NOMO-1 treated with dmso at 0.1 percent for 144 hours (cell line): ENCODE data around the gene USP35.
"Not testable (repeated sequence)": the region's sequence is repeated elsewhere in the genome, so short reads cannot be mapped to it uniquely, and the experiment has no call there.

ENCODE experiments used
- DNase-seq: peaks from one replicate; lab custom pipeline; 2025; ENCODE audit not compliant: unreplicated experiment; lab: John Stamatoyannopoulos, UW

The USP35 gene

GRCh38 chr11:78231962-78232501 is 43.3 kb downstream of the USP35 start:
- DNase-seq, result no peak

- not testable (repeated sequence) for DNase-seq
Observed at GRCh38 chr11:78233046-78233445, 44.3 kb downstream of the USP35 start.

- no peak for DNase-seq
Observed at GRCh38 chr11:78234006-78234405, 45.3 kb downstream of the USP35 start.

GRCh38 chr11:78237293-78238046 is 48.8 kb downstream of the USP35 start:
- no peak for DNase-seq

- DNase-seq, result no peak
Observed at GRCh38 chr11:78239781-78240180, 51.1 kb downstream of the USP35 start.

- DNase-seq, result no peak
Observed at GRCh38 chr11:78241475-78241874, 52.8 kb downstream of the USP35 start.

- DNase-seq, result no peak
Observed at GRCh38 chr11:78244080-78244479, 55.4 kb downstream of the USP35 start.

GRCh38 chr11:78244546-78245255 is 56.0 kb downstream of the USP35 start:
- DNase-seq, result no peak

GRCh38 chr11:78248191-78248590 is 59.5 kb downstream of the USP35 start:
- DNase-seq, result no peak

- DNase-seq, result no peak
Observed at GRCh38 chr11:78248903-78249302, 60.2 kb downstream of the USP35 start.

GRCh38 chr11:78250099-78250498 is 61.4 kb downstream of the USP35 start:
- DNase-seq, result no peak

GRCh38 chr11:78251083-78251775 is 62.5 kb downstream of the USP35 start:
- no peak for DNase-seq

- no peak for DNase-seq
Observed at GRCh38 chr11:78253797-78254196, 65.1 kb downstream of the USP35 start.

- DNase-seq, result no peak
Observed at GRCh38 chr11:78254268-78254667, 65.5 kb downstream of the USP35 start.

- DNase-seq, result no peak
Observed at GRCh38 chr11:78255919-78256318, 67.2 kb downstream of the USP35 start.

GRCh38 chr11:78256962-78257361 is 68.2 kb downstream of the USP35 start:
- DNase-seq, result no peak

GRCh38 chr11:78257654-78258053 is 68.9 kb downstream of the USP35 start:
- DNase-seq, result no peak

- no peak for DNase-seq
Observed at GRCh38 chr11:78259777-78260487, 71.2 kb downstream of the USP35 start.

GRCh38 chr11:78261367-78261766 is 72.6 kb downstream of the USP35 start:
- no peak for DNase-seq

GRCh38 chr11:78261828-78262227 is 73.1 kb downstream of the USP35 start:
- DNase-seq, result no peak

- DNase-seq, result no peak
Observed at GRCh38 chr11:78262238-78262637, 73.5 kb downstream of the USP35 start.
